ENCODE measurements around the gene IQCE.

IQCE gene, protein sequence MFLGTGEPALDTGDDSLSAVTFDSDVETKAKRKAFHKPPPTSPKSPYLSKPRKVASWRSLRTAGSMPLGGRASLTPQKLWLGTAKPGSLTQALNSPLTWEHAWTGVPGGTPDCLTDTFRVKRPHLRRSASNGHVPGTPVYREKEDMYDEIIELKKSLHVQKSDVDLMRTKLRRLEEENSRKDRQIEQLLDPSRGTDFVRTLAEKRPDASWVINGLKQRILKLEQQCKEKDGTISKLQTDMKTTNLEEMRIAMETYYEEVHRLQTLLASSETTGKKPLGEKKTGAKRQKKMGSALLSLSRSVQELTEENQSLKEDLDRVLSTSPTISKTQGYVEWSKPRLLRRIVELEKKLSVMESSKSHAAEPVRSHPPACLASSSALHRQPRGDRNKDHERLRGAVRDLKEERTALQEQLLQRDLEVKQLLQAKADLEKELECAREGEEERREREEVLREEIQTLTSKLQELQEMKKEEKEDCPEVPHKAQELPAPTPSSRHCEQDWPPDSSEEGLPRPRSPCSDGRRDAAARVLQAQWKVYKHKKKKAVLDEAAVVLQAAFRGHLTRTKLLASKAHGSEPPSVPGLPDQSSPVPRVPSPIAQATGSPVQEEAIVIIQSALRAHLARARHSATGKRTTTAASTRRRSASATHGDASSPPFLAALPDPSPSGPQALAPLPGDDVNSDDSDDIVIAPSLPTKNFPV

DNA sequence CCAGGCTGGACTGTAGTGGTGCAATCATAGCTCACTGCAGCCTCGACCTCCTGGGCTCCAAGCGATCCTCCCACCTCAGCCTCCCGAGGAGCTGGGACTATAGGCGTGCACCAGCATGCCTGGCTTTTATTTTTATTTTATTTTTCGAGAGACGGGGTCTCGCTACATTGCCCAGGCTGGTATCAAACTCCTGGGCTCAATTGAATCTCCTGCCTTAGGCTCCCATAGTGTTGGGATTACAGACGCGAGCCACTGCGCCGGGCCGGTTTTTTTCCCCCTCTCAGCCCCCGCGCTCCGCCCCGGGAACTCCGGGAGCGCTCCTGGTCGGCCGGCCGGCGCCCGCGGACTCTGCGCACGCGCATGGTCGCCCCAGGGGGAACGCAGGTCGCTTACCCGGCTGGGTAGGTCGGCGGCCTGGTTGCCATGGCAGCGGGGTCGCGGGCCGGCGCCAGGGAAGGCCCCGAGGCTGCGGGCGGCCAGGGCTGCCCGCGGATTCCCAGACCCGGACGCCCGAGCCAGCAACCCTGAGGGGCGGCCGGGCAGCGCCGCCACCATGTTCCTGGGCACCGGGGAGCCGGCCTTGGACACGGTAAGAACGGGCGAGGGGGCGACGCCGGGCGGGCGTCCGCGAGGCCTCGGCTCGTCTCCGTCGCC is at the start of gene IQCE:
Gene IQCE, plus strand, starts transcription at position 351 of the 654 bp plus-strand sequence. Its CDS starts 203 bp downstream, at position 554.
- DNase-seq (ENCODE audit: low spot score) = peak; percentile 92

DNA sequence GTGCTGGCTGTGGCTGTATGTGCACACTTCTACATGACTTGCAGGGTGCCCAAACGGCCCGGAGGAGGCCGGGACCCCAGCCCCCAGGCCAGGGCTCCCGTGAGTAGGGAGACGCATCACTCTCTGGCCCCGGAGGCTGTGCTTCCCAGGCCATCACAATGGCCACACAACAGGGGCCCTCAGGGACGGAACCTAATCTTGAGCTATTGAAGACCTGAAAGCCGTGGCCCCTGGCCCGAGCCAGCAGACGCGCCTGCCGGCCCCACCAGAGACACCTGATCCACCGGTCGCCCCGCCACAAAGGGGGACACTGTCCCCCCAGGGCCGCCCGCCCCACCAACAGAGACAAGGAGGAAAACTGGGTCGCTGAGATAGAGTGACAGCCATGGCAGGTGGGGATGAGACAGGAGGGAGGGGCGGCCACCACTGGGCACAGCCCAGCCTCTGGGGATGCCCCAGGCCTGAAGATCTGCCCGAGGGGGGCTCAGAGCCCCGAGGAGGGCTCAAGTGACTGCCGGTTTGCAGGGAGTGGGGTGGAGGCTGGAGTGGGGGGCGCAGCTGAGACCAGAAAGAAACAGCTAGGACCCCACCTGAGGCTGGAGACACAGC is 49.4 kb upstream of the IQCE start:
- DNase-seq (ENCODE audit: low spot score) = no peak

DNA sequence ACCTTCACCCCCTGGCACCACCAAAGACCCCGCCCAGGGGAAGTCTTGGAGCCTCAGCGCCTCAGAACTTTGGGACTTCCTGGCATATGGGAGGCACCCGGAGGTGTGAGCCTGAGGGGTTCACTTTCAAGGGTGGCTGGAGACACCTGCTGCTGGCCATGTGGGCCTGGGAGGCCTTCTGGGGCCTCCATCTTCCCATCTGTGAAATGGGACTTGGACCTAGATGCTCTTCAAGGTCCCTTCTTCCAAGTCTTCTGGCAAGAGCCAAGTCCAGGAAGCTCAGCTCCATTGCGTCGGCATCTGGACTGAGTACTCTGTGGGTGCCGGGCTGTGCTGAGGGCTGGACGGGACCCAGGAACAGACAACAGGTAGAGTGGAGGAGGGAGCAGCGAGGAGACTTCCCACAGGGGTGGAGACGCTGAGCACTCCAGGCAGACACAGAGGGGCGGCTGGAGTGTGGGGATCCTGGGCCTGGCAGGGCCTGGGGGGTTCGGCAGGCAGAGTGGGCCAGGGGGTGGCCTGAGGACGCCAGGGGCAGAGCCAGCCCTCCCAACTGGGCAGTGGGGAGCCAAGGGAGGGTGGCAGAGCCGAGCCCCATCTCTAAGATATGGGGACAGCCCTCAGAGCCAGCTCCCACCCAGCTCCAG is 48.5 kb upstream of the IQCE start:
- DNase-seq (ENCODE audit: low spot score) = no peak

DNA sequence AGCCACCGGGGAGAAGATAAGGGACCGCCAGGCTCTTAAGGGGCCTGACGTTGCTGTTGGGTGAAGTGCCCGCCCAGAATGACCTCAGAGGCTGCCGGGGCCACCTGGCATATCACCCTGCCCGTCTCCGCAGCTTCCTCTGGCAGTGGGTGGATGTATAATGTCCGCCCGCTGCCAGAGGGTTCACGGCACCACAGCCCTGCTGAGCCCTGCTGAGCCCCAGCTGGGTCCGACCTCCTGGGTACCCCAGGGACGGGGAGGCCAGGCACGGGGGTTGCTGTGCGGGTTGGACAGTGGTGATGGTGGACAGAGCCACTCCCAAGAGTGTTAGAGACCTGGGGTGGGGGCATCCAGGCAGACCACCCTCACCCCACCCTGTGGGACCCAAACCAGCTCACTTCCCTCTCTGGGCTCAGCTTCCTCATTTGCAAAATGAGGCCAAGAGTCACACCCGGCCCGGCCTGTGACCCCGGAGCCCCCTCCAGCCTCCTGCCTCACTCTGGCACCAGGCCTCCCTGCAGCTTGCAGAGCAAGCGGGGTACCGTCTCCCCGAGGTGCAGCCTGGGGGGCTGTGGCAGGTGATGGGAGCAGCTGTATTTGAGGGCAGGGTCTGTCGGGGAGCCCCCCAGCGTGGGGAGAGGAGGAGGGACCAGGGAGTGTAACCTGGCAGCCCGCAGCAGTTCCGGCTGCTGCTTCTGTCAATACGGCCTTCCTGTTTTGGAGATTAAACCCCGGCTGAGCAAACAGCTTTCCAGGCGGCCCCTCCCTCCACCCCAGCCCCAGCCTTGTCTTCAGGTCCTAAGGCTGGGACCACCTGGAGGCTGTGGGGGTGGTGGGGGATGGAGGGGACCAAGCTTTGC is 47.6 kb upstream of the IQCE start:
- peak; percentile 54 for DNase-seq (ENCODE audit: low spot score)

DNA sequence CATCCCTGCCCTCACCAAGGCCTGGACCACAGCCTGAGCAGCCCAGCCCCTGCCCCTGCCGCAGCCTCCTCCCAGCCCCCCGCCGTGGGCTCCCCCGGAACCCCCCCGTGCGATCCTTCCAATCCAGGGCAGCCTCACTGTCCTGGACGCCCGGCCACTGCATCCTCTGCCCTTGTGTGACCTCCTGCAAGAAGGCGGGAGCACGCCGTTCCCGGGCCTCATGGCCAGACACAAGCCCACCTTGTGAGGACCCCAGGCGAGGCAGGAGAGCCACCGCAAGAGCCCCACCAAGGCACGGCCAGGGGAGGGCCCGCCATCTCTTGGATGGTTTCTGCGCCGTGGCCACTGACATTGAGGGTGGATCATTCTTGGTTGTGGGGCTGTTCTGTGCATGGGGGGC is 47.0 kb upstream of the IQCE start:
- no peak for DNase-seq (ENCODE audit: low spot score)

DNA sequence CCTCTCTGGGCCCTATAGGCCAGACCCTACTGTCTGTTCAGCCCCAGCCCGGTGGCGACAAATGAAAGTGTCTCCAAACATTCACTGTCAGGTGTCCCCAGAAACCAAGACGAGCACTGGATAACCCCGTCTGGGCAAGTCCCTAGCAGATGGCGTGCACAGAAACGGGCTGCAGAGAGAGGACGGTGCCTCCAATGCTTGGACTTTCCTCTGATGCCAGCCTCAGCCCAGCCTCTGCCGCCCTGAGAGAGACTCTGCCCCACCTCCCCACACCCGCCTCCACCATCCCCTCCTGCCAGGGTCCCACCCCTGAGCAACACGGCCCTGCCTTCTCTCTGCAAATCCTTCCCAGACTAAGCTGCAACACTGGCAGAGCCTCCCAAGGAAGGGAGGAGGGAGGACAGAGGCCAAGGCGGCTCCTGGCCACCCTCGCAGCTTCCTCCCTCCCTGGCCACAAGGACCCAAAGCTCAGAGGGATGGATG is 46.6 kb upstream of the IQCE start:
- DNase-seq (ENCODE audit: low spot score) = no peak

DNA sequence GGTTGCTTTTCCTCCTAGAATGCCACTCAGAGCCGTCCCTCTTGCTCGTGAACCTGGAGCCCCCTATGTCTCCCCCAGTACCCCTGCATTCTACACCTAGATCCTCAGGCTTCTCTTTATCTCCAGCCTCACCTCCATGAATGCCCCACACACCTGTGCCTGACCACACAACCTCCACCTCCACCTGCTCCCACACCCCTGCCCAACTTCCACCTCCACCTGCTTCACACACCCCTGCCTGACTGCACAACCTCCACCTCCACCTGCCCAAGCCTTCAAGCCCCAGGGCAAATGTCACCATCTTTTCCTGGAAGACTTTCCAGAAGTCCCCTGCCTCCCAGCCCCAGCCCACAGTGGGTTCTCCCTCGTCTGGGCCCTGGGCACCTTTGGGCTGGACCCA is 46.1 kb upstream of the IQCE start:
- no peak for DNase-seq (ENCODE audit: low spot score)

DNA sequence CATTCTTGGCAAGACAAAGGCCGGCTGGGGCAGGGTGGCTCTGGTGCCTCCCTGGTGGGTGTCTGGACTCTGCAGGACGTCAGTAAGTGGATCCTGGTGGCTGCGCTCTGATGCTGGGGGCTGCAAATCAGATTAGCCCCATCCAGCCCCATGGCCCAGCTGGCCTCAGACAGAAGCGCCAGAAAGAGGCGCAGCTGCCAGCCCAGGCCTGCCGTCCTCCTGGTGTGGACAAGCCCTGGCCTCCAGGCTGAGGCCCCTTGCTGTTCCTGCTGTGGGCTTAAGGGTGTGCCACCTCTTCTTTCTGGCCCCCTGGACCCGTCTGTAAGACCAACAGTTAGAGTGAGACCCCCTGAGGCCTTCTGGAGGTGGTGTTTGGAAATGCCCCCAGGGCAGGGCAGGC is 45.1 kb upstream of the IQCE start:
- DNase-seq (ENCODE audit: low spot score) = no peak

DNA sequence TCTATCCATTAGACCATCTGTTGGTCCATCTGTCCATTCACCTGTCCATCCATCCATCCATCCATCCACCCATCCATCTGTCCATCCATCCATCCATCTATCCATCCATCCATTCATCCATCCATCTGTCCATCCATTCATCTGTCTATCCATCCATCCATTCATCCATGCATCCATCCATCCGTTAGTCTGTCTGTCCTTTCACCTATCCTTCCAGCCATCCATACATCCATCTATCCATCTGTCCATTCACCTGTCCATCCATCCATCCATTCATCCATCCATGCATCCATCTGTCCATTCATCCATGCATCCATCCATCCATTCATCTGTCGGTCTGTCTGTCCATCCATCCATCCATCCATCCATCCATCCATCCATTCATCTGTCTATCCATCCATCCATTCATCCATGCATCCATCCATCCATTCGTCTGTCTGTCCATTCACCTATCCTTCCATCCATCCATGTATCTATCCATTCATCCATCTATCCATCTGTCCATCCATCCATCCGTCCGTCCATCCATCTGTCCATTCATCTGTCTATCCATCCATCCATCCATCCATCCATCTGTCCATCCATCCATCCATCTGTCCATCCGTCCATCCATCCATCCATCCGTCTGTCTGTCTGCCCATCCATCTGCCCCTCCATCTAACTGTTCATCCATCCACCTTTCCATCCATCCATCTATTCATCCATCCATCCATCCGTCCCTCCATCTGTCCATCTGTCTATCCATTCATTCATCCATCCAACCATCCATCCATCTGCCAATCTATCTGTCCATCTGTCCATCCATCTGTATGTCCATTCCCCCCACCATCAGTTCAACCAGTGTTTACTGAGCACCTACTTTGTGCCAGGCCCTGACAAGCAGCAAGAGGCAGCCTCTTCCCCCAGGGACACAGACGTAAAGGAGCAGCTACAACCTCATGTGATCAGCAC is 44.0 kb upstream of the IQCE start:
- DNase-seq (ENCODE audit: low spot score) = no peak

DNA sequence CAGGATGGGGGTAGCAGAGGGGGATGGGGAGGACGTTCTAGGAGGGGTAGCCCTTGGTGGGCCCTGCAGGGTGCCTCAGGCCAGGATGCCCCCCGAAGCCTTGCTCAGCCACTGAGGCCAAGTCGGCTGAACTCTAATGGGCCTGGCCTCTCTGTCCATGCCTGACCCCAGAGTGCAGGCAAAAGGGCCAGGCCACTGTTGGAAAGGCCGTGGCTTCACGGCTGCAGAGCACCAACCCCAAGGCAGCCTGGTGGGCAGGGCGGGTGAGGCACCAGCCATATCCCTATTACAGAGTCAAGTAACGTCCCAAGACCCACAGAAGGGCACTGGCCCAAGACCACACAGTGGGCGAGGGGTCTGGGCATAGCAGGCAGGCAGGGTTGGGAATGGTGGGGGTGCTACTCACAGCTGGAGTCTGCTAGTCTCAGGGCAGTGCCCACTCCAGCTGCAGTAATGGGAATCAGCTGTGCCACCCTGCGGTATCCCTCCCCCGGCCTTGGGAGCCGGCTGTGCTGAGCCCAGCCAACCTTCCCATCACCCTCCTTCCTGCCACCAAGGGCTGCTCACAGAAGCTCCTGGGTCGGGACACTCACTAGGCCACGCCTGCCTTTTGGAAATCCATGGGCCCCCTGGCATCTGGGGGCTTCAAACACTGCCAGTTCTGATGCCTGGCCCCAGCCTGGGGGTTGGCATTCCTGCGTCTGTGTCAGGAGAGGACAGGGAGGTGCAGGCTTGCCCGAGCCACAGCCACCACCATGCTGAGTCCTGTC is 43.2 kb upstream of the IQCE start:
- no peak for DNase-seq (ENCODE audit: low spot score)

DNA sequence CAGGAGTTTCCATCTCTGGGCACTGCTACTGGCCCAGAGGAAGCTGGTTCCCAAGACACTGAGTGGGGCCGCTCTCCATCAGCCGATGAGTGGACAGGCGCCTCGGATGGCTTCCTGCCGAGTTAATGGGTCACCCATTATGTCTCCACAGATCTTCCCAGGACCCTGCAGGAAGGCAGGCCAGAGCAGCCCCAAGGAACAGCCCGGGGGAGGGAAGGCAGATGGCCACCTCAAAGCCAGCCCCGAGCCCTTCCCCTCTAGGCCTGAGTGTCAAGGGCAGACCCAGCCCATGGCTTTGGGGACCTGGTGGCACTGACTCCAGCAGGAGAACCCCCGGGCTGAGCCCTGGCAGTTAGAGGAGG is 42.6 kb upstream of the IQCE start:
- DNase-seq (ENCODE audit: low spot score) = no peak

DNA sequence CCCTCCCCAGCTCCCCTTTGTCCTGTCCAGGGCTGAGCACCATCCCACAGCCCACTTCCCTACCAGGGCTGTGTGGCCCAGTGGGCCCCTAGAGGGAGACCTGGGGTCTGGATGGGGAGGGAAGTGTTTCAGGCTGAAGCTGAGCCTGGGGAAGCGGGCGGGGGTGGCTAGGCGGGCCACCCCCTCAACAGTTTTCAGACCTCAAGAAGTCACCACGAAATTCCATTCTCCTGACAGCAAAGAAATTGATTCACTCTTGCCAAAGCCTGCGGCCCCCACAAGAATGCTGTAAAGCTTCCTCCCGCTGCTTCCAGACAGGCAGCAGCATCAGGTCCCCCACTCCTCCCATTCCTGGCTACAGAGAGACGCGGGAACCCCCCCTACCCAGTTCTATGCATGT is 41.8 kb upstream of the IQCE start:
- DNase-seq (ENCODE audit: low spot score) = no peak

DNA sequence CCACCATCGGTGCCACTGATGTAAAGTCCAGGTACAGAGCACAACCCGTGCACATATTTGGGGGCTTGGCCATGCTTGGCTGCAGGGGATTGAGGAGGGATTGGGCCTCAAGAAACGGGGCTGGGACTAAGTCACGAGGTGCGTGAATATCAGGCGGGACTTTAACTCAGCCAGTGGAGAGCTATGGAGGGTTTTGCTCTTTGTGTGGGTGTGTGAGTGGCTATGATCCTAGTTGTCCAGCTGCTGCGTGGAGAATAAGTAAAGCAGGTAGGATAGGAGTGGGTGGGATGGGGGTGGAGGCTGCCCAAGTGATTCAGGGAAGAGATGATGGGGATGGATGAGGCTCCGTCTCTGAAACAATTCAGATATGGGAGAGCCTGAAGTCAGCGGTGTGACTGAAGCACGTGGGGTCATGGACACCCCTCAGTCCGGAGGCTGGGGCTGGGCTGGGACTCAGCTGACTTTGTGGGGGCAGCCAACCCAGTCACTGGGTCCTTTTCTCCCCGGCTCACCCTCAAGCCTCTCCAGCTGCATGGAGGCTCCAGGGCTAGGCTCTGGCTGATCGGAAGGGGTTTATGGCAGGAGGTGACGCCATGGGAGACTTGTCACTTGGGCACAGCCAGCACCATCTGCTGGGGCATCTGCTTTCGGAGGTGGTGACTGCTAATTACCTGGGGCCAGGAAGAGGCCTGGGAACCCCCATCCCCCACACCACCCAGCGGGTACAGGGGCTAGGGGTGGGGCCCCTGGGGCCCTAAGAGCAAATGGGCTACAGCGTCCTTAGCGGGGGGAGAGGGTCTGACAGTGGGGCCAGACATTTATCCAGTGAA is 40.9 kb upstream of the IQCE start:
- no peak for DNase-seq (ENCODE audit: low spot score)

DNA sequence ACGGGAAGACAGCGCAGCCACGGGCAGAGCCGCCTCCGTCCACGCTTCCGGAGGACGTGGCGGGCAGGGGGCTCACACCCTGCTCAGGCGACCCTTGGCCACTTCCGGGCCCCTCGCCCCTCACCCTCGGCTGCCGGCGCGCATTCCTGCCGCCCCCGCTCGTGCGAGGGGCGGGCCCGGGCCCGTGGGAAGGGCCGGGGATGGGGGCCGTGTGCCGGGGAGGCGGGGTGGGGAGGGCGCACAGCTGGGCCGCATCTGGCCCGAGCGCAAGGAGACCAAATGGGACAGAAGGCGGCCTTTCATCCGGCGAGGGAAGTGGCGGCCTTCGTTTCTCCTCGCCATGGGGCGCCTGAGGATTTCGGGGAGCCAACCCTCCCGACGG is 40.1 kb upstream of the IQCE start:
- no peak for DNase-seq (ENCODE audit: low spot score)

DNA sequence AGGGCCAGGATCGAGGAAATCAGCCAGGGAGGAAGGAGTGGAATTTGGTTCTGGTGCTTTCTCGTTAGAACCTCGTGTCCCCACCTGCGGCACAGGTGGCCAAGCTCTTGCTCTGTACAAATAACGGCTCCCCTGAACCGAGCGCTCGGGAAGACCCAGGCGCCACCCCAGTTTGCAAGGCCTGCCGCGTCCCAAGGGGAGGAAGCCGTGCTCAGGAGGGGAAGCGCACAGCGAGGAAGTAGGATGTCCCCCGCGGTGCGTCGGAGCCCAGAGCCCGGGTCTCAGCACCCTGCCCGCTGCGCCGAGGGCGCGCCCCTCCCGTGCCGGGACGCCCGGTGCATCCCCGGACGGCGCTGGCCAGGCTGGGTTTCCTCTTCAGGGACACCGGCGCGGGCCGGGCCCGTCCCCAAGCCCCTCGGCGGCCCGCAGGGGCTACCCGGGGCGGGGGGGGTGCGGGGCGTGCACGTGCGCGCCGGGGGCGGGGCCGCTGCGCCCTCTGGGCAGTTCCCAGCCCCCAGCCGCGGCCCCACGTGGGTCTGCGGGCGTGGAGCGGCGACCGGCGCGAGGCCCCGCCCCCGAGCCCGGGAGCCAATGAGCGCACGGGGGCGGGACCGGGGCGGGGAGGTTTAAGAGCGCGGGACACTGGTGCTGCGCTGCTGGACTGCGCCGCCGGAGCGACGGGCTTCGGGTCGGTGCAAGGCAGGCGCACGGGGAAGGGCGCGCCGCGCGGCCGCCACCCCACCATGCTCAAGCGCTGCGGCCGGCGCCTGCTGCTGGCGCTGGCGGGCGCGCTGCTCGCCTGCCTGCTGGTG is 39.5 kb upstream of the IQCE start, which contains the start of gene LFNG:
Gene LFNG, plus strand, starts transcription at position 656 of the 812 bp plus-strand sequence. Its CDS starts 88 bp downstream, at position 744.
- DNase-seq (ENCODE audit: low spot score) = peak; percentile 87

DNA sequence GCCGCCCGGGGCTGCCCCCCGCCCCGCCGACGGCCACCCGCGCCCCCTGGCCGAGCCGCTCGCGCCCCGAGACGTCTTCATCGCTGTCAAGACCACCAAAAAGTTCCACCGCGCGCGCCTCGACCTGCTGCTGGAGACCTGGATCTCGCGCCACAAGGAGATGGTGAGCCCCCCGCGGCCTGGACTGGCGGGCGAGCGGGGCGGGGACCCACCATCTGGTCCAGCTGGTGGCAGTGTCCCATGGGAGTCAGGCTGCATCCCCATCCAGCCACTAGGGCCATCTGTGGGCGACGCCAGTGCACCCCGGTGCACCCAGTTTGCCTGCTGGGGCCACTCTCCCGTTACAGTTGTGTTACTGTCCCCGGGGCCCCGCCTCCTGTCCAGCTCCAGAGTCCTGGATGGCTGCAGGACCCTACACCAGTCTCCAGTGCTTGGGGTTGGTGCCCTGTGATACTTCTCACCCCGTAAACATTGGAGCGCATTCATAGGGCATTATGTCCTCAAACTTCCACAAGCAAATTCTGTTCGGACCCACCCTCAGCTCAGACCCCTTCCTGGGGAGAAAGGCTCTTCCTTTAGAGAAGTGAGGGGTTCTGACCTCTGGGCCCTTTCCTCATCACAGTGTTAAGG is 38.5 kb upstream of the IQCE start:
- DNase-seq (ENCODE audit: low spot score) = no peak
